Activated naive CD4-positive, alpha-beta T cell treated with anti-CD3 and anti-CD28 coated beads, Interleukin-2, amount 50 U/mL, for 16 hours (primary cell): ENCODE measurements around the gene ARHGAP22.

Experiments
- DNase-seq: peaks from one replicate; pipeline ENCODE4 v3.0.0-alpha.2; 2020

Gene ARHGAP22

GRCh38 chr10:48605786-48606529 lies 1.1 kb upstream of the ARHGAP22 start:
- DNase-seq = no peak

DNA sequence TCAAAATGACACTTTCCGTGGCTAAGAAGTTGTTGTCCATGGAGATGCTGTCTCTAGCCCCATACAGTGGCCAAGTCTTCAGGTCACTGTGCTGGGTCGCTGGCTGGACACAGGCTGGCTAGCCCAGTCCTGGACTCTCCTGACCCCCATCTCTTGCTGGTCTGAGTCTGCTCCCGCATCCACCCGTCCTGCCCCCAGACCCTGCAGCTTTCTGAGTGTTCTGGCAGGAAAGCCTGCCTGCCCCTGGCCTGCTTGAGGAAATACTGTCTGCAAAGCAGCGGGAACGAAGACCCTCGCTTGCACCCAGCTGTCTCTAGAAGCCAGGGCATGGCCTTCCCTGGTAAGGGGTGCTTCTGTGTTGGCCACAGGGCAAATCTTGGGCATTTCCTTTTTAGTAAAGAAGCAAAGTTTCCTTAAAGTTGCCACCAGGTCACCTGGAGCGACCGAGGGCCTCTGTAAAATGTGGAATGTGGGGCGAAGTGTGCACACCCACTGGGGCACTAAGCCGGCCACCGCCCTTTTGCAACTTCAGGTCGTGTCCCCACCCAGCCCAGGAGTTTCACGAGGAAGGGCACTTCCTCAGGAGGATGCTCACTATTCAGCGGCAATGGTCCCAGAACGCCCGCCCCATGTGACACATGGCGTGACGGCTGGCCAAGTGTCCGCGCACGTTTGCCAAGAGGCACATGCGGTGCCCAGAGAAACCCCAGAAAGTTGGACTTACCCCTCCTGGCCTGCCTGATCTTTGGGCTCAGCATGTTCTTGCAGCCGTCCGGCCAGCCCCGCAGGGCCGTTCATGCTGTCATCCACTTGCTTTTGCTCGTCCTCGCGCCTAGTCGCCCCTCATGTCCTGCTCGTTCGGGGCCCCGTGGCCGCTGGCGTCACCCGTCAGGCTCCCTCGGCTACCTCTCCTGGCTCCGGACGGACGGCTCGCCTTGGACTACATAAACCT lies 558 bp downstream of the ARHGAP22 start:
- DNase-seq = no peak

GRCh38 chr10:48603421-48604038 lies 1.3 kb downstream of the ARHGAP22 start:
- no peak for DNase-seq

DNA sequence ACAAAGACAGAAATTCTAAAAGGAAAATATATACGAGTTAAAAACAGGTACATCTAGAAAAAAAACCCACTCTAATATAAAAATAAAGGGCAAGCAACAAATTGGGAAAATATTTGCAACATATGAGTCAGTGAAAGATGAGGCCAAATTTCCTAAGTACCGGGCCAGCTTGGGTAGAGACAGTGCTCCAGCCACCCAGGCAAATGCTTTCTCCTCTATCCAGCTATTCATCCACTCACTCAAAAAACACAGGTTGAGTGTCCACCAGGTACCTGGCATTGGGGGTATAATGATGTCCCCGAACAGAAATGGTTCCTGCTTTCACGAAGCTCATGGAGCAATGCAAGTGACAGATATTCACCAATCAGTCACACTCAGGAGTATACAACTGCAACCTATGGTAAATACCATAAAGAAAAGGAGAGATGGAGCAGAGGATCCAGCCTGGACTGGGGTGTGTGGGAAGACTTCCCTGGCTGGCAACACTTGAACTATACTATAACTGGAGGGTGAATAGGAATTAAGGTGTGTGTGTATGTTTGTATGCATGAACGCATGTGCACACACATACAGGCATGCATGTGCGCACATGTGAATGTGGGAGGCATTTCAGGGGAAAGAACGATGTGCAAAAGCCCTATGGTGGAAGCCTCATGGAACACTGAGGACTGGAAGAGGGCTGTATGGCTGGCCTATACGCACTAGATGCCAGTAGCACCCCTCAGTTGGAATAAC lies 2.3 kb downstream of the ARHGAP22 start:
- DNase-seq = no peak

GRCh38 chr10:48601789-48602188 lies 3.1 kb downstream of the ARHGAP22 start:
- no peak for DNase-seq

- DNase-seq = no peak
These were observed 4.0 kb downstream of the ARHGAP22 start for GRCh38 chr10:48600645-48601505.

GRCh38 chr10:48599830-48600134 lies 5.1 kb downstream of the ARHGAP22 start:
- DNase-seq = no peak

- no peak for DNase-seq
These were observed 5.7 kb downstream of the ARHGAP22 start for GRCh38 chr10:48598936-48599829.

GRCh38 chr10:48598243-48598935 lies 6.5 kb downstream of the ARHGAP22 start:
- no peak for DNase-seq

GRCh38 chr10:48595539-48595932 lies 9.3 kb downstream of the ARHGAP22 start:
- DNase-seq = no peak

DNA sequence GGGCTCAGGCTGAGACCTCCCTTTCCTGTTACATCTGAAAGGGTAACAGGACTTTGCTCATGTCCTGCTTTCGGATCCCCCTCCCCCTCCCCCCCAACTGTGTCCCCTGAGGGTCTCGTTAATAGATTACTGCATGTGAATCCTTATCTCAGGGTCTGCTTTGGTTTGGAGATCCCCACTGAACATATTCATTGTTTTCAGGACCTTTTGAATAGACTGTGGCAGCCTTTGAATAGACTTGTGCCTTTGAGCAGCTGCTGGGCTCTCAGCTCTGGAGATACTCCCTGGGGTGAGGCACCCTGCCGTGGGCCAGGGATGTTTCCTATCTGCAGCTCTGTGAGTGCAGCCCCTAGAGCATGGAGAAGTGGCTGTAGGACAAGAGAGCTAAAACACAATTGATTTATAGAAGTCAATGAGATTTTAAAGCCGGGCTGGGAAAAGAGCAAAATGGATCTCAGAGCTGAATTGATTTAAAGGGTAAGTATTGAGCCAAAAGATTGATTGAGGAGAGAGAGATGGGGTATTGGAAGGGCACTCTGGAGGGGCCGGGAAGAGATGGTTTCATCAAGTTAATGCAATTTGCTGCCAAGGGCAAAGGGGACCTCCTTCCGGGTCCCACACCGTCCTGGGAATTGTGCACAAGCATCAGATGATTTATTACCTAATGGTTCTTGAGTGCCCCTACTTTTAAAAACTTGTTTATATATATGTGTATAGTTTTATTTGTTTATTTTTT lies 9.9 kb downstream of the ARHGAP22 start:
- no peak for DNase-seq

- DNase-seq = no peak
These were observed 10.5 kb downstream of the ARHGAP22 start for GRCh38 chr10:48594371-48594770.

GRCh38 chr10:48592346-48592745 lies 12.5 kb downstream of the ARHGAP22 start:
- DNase-seq = no peak

GRCh38 chr10:48590945-48591344 lies 13.9 kb downstream of the ARHGAP22 start:
- no peak for DNase-seq

GRCh38 chr10:48589266-48589665 lies 15.6 kb downstream of the ARHGAP22 start:
- no peak for DNase-seq

DNA sequence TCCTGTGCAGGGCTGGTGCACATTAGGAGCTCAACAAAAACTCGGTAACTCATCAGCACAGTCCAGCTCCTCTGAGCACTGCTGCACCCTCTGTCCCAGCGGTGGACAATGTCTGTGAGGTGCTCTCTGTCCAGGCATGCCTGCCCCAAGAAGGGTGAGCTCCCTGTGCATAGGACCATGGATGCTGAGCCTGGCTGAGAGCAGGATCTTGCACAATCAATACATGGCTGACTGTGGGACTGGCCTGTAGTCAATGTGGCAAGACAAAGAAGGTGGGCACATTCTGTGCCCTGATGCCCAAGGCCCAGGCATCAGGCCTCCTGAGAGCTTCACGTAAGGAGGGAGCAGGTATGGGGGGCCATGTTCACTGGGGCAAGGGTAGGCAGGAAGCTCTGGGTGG lies 17.1 kb downstream of the ARHGAP22 start:
- DNase-seq = no peak

DNA sequence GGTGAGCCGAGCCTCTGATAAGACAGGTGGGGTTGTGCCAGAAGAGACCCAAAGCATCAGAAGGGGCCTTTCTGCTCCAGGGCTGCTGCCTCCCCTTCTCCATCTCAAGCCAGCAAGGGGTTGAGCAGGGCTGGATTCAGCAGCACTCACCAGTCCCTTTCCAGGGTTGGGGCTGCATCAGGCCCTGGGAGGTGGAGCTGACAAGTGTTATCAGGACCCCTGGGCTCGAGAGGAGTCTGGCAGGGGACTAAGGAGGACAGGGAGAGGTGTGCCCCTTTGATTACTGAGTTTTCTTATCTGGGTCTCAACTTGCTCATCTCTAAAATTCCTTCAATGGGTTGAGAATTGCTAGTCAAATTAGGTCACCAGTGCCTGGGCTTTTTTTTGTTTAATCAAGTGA lies 17.8 kb downstream of the ARHGAP22 start:
- no peak for DNase-seq

DNA sequence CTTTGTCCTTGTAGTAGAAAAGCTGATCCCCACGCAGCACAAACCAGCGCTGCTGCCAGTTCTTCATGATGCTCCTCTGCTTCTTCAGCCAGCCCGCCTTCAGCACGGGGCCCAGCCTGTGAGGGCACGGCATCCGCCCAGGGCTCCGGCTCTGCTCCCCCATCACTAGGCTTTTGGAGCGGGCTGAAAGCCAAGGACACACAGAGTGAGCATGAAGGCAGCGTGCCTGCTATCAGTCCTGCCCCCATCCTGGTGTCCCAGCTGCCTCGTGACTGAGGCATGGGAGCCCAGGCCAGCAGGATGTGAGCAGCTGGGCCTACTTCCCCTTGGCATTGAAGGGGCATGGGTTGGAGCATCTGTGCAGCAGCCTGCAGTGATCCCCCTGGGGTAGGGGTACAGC lies 21.9 kb downstream of the ARHGAP22 start:
- DNase-seq = no peak

DNA sequence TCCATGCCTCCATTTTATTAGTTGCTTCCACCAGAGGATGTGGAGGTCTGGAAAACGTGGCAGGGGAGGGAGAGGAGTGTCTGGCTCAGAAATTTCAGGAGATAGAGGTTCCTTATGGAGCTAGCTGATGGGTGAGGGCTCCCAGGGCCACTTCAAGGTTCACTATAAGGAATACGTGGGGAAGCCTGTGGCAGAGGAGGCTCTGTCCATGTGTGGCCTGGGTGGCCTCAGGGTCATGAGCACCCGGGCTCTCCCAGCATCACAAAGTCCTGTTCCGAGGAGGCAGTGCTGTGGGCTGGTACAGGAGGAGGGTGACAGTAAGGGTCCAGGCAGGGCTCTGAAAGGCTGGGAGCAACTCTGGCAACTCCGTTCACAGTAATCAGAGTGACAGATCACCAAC lies 24.6 kb downstream of the ARHGAP22 start:
- DNase-seq = no peak
